GM18498 (cell line): ENCODE data around the gene POM121L2.

Source experiments
- ATAC-seq: cut with Tn5 transposase; IDR thresholded peaks from one replicate; pipeline ENCODE4 v1.9.1; 2021; ENCODE audit warnings: mild to moderate bottlenecking, moderate library complexity; ENCODE audit not compliant: unreplicated experiment

Gene POM121L2

GRCh38 chr6:27312146-27312949 is at the start of gene POM121L2:
Gene POM121L2 (minus strand): TSS chr6:27312273. CDS start chr6:27312170, 103 bp downstream.
- ATAC-seq = peak; percentile 63

GRCh38 chr6:27359231-27359630 is 47.2 kb upstream of the POM121L2 start:
- ATAC-seq = no peak

GRCh38 chr6:27358786-27359185 is 46.7 kb upstream of the POM121L2 start:
- ATAC-seq = no peak

GRCh38 chr6:27352850-27353249 is 40.8 kb upstream of the POM121L2 start:
- ATAC-seq = no peak

GRCh38 chr6:27334141-27334540 is 22.1 kb upstream of the POM121L2 start:
- ATAC-seq = no peak

GRCh38 chr6:27333642-27334040 is 21.6 kb upstream of the POM121L2 start:
- no peak for ATAC-seq

GRCh38 chr6:27332692-27333641 is 20.9 kb upstream of the POM121L2 start:
- ATAC-seq = no peak

GRCh38 chr6:27327023-27327738 is 15.1 kb upstream of the POM121L2 start:
- no peak for ATAC-seq

GRCh38 chr6:27321901-27322300 is 9.8 kb upstream of the POM121L2 start:
- ATAC-seq = no peak

GRCh38 chr6:27321370-27321769 is 9.3 kb upstream of the POM121L2 start:
- ATAC-seq = no peak

- no peak for ATAC-seq
These were observed 6.9 kb upstream of the POM121L2 start for GRCh38 chr6:27318973-27319372.

- no peak for ATAC-seq
These were observed 2.0 kb upstream of the POM121L2 start for GRCh38 chr6:27314046-27314445.

- ATAC-seq = peak; percentile 32
These were observed 838 bp upstream of the POM121L2 start for GRCh38 chr6:27312950-27313271.

GRCh38 chr6:27311806-27312145 is 297 bp downstream of the POM121L2 start:
- ATAC-seq = no peak

GRCh38 chr6:27303613-27304272 is 8.3 kb downstream of the POM121L2 start:
- ATAC-seq = no peak

GRCh38 chr6:27297857-27298730 is 14.0 kb downstream of the POM121L2 start:
- ATAC-seq = no peak

GRCh38 chr6:27297484-27297856 is 14.6 kb downstream of the POM121L2 start:
- no peak for ATAC-seq

GRCh38 chr6:27296106-27296783 is 15.8 kb downstream of the POM121L2 start:
- no peak for ATAC-seq

GRCh38 chr6:27295301-27296079 is 16.6 kb downstream of the POM121L2 start:
- no peak for ATAC-seq
